SK-N-SH (cell line): ENCODE data around the gene NFIA. TPM values are rescaled to one million over a fixed set of nuclear protein-coding genes. Genes with fewer than 3 reads are reported as not detected.

Experiments used
- CTCF ChIA-PET: fragments of 300-600, 350-600 bp; formaldehyde crosslinking; extraction: SDS; loops from one replicate; lab custom pipeline; 2021; lab: Yijun Ruan, JAX
- POLR2A ChIA-PET: fragments of 350-600 bp; sonication (Branson Sonifier 250); formaldehyde crosslinking; extraction: SDS; loops from one replicate; lab custom pipeline; 2020; ENCODE audit warnings: antibody characterized with exemption, inconsistent platforms; lab: Yijun Ruan, JAX
- DNase-seq: peaks from one replicate; pipeline ENCODE4 v3.0.0; 2012
- H2AFZ ChIP-seq: fragments of 200-600 bp; sonication (generic); 2 replicates; pipeline ENCODE4 v1.8.1; 2016; ENCODE audit warnings: antibody characterized with exemption, mild to moderate bottlenecking, low read depth
- H3F3A ChIP-seq: fragments of 200-600 bp; sonication (generic); replicated peaks from 2 replicates; pipeline ENCODE3; 2016; ENCODE audit warnings: antibody characterized with exemption, mild to moderate bottlenecking; ENCODE audit not compliant: insufficient read depth
- H3K27ac ChIP-seq, 2 experiments: fragments of 200-500 bp in 1 of 2; fragments of 200-600 bp in 1 of 2; sonication (Bioruptor generic) in 1 of 2; sonication (generic), shearing (Covaris generic) in 1 of 2; 2 replicates each; pipeline versions ENCODE4 v1.5.1 to v1.6.1; 2014 to 2016; ENCODE audit warnings: low read depth in 2 of 2, inconsistent platforms in 1 of 2, low read length in 1 of 2, mild to moderate bottlenecking in 1 of 2, mixed read lengths in 1 of 2
- H3K27me3 ChIP-seq: fragments of 200-600 bp; sonication (generic), shearing (Covaris generic); 2 replicates; pipeline ENCODE4 v1.6.1; 2016; ENCODE audit warnings: mixed run types; ENCODE audit not compliant: insufficient read depth
- H3K36me3 ChIP-seq, 2 experiments: fragments of 200-500 bp in 1 of 2; fragments of 200-600 bp in 1 of 2; sonication (Bioruptor generic) in 1 of 2; sonication (generic) in 1 of 2; replicated peaks in 1 of 2; 2 replicates each; pipeline versions ENCODE3 to v1.5.1; 2014 to 2016; ENCODE audit warnings: low read length in 1 of 2, mild to moderate bottlenecking in 1 of 2; ENCODE audit not compliant: insufficient read depth in 2 of 2, control insufficient read depth in 1 of 2
- H3K4me1 ChIP-seq, 2 experiments: fragments of 200-500 bp in 1 of 2; fragments of 200-600 bp in 1 of 2; sonication (Bioruptor generic) in 1 of 2; sonication (generic), shearing (Covaris generic) in 1 of 2; 2 replicates each; pipeline versions ENCODE4 v1.5.1 to v1.6.1; 2014 to 2016; ENCODE audit warnings: low read depth in 1 of 2, low read length in 1 of 2, mixed run types in 1 of 2; ENCODE audit not compliant: insufficient read depth in 2 of 2, control insufficient read depth in 1 of 2
- H3K4me2 ChIP-seq: fragments of 200-600 bp; sonication (generic), shearing (Covaris generic); 2 replicates; pipeline ENCODE4 v1.6.1; 2017; ENCODE audit warnings: mixed run types
- H3K4me3 ChIP-seq, 2 experiments: fragments of 200-500 bp in 1 of 2; fragments of 200-600 bp in 1 of 2; sonication (Bioruptor generic) in 1 of 2; sonication (generic), shearing (Covaris generic) in 1 of 2; 2 replicates each; pipeline versions ENCODE4 v1.5.1 to v1.8.1; 2014 to 2016; ENCODE audit warnings: low read depth in 2 of 2, inconsistent platforms in 1 of 2, low read length in 1 of 2, mild to moderate bottlenecking in 1 of 2, mixed read lengths in 1 of 2, moderate library complexity in 1 of 2
- H3K79me2 ChIP-seq: fragments of 200-600 bp; sonication (generic); 2 replicates; pipeline ENCODE4 v1.8.1; 2017; ENCODE audit warnings: mild to moderate bottlenecking; ENCODE audit not compliant: insufficient read depth
- H3K9ac ChIP-seq: fragments of 200-600 bp; sonication (generic); 2 replicates; pipeline ENCODE4 v1.6.1; 2017; ENCODE audit warnings: mixed run types
- H3K9me2 ChIP-seq: fragments of 200-600 bp; sonication (generic); 2 replicates; pipeline ENCODE4 v1.6.1; 2017; ENCODE audit warnings: mixed run types
- H3K9me3 ChIP-seq: fragments of 200-600 bp; sonication (generic); 2 replicates; pipeline ENCODE4 v1.6.1; 2017; ENCODE audit warnings: mixed run types, mild to moderate bottlenecking, moderate library complexity
- H4K20me1 ChIP-seq: fragments of 200-600 bp; sonication (generic); 2 replicates; pipeline ENCODE4 v1.6.1; 2017; ENCODE audit warnings: mild to moderate bottlenecking, mixed run types; ENCODE audit not compliant: insufficient read depth
- CHD2 ChIP-seq: fragments of 150-350 bp; IDR thresholded peaks from 2 replicates; pipeline ENCODE4 v1.6.1; 2018; ENCODE audit warnings: low read length; ENCODE audit not compliant: partially characterized antibody
- FOSL2 ChIP-seq: IDR thresholded peaks from 2 replicates; pipeline ENCODE4 v1.4.0; 2012; ENCODE audit warnings: low read depth, mild to moderate bottlenecking, moderate library complexity, borderline replicate concordance
- FOXM1 ChIP-seq: IDR thresholded peaks from 2 replicates; pipeline ENCODE4 v1.4.0; 2012; ENCODE audit warnings: low read depth, mild to moderate bottlenecking
- GATA2 ChIP-seq: sonication (generic); formaldehyde crosslinking; IDR thresholded peaks from 2 replicates; pipeline ENCODE4 v1.5.0; 2020; ENCODE audit warnings: mild to moderate bottlenecking, missing genetic modification reagents
- NFIC ChIP-seq: IDR thresholded peaks from 2 replicates; pipeline ENCODE4 v1.4.0; 2012; ENCODE audit warnings: borderline replicate concordance
- POLR2AphosphoS5 ChIP-seq: IDR thresholded peaks from 2 replicates; pipeline ENCODE4 v1.6.1; 2012; ENCODE audit warnings: low read depth, low read length
- RAD21 ChIP-seq: IDR thresholded peaks from 2 replicates; pipeline ENCODE4 v1.6.1; 2012; ENCODE audit warnings: mild to moderate bottlenecking, low read length
- SMC3 ChIP-seq: IDR thresholded peaks from 2 replicates; pipeline ENCODE4 v1.6.1; 2012; ENCODE audit warnings: low read depth, low read length, improper control_type of control experiment
- TAF1 ChIP-seq: IDR thresholded peaks from 2 replicates; pipeline ENCODE4 v1.6.1; 2012; ENCODE audit warnings: low read depth, mild to moderate bottlenecking, low read length, moderate library complexity, borderline replicate concordance
- YY1 ChIP-seq: IDR thresholded peaks from 2 replicates; pipeline ENCODE4 v1.4.0; 2012; ENCODE audit warnings: low read depth, mild to moderate bottlenecking
- WGBS: methylation state at CpG from one replicate; pipeline ENCODE4 v1.1.6; 2017; ENCODE audit warnings: low lambda C conversion rate; 5-methylcytosine and 5-hydroxymethylcytosine counted together
- polyA plus RNA-seq, 3 experiments: library from polyadenylated mRNA; depleted of rRNA; stranded (reverse); fragments of >200 nt; gene quantifications; 2 replicates each; pipeline ENCODE4 v1.2.3, GENCODE V29; 2012
- TF ChIP-seq, protein P1 (sequence below): IDR thresholded peaks from 2 replicates; pipeline ENCODE4 v1.4.0; 2012; ENCODE audit warnings: low read depth, borderline replicate concordance
- TF ChIP-seq, protein P2 (sequence below): fragments of 150-350 bp; IDR thresholded peaks from 2 replicates; pipeline ENCODE4 v1.6.1; 2016; ENCODE audit warnings: mild to moderate bottlenecking, low read depth, low read length
- TF ChIP-seq, protein P3 (sequence below): IDR thresholded peaks from 2 replicates; pipeline ENCODE4; 2012

The NFIA gene
- polyA plus RNA-seq, 1 of the 3 experiments (the other 2 are of a cell fraction): 3.3 TPM

DNA sequence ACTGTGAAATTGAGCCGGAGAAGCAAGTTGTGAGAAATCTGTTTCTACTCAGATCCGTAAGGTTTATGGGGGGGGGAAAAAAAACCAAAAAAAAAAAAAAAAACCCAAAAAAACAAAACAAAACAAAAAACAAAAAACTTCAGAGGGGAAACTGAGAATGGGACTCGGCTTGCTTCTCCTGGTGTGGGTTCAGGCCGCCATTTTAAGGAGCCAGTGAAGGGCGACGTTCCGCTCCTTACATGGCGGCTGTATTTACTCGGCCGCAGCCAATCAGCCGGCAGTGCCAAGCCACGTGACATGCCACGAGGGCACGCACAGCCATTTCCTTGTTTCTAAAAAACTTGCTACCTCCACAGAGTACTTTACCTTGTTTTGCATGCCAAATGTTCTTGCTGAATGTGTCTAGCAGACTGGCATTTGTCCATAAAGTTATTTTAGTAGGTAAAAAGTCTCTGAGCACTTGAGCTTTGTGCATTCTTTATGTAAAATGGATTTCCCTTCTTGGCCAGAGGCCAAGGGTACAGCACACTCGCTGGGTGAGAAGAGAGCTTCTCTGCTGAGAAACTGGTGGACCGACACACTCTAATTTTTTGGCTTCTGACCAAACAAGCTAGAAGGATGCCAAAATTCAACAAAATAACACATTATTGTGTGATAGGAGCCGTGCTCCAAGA, 101.8 kb downstream of the NFIA start:
- POLR2A ChIA-PET: interaction anchor here (0.5 kb wide), 1 partner anchor 322 kb away, joined by 5 read pairs; no protein-coding TSS in a partner anchor
- TF ChIP-seq YY1: no peak
- no peak for TF ChIP-seq GATA2 (CRISPR knock-in tag)
- no peak for TF ChIP-seq POLR2AphosphoS5
- TF ChIP-seq SMC3: no peak
- no peak for TF ChIP-seq TAF1
- TF ChIP-seq, protein P1, sequence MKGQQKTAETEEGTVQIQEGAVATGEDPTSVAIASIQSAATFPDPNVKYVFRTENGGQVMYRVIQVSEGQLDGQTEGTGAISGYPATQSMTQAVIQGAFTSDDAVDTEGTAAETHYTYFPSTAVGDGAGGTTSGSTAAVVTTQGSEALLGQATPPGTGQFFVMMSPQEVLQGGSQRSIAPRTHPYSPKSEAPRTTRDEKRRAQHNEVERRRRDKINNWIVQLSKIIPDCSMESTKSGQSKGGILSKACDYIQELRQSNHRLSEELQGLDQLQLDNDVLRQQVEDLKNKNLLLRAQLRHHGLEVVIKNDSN: peak; percentile 53; the same call in 1 of the 2 replicates
- TF ChIP-seq, protein P2, sequence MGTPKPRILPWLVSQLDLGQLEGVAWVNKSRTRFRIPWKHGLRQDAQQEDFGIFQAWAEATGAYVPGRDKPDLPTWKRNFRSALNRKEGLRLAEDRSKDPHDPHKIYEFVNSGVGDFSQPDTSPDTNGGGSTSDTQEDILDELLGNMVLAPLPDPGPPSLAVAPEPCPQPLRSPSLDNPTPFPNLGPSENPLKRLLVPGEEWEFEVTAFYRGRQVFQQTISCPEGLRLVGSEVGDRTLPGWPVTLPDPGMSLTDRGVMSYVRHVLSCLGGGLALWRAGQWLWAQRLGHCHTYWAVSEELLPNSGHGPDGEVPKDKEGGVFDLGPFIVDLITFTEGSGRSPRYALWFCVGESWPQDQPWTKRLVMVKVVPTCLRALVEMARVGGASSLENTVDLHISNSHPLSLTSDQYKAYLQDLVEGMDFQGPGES: no peak
- TF ChIP-seq RAD21: peak; percentile 14; the same call in 1 of the 2 replicates
- peak; percentile 91 for TF ChIP-seq NFIC
- no peak for TF ChIP-seq FOXM1
- no peak for TF ChIP-seq CHD2
- TF ChIP-seq, all 33 proteins: peak for 3
- no peaks in the 10 kb centered on the region for H3K9me2 ChIP-seq
- no peaks in the 10 kb centered on the region for H3K9me3 ChIP-seq
- no peak overlapping the region for H2AFZ ChIP-seq
- no peaks in the 10 kb centered on the region; the same call in 1 of the 2 replicates for H3K79me2 ChIP-seq
- no peaks in the 10 kb centered on the region for H3K36me3 ChIP-seq
- DNase-seq: peak; percentile 25
- H3K27me3 ChIP-seq: no peaks in the 10 kb centered on the region
- H3K4me3 ChIP-seq: peak overlapping the region in 1 of 2 experiments; percentile 19; a peak in 1 of 4 replicates
- peaks cover 8% of the 10 kb centered on the region for H3F3A ChIP-seq
- H3K4me2 ChIP-seq: peak overlapping the region; percentile 53; the same call in 1 of the 2 replicates
- H3K9ac ChIP-seq: no peak overlapping the region
- H3K27ac ChIP-seq: peak overlapping the region; percentile 34 to 48; a peak in 3 of 4 replicates
- H3K4me1 ChIP-seq: peaks cover 17 to 25% of the 10 kb centered on the region in 2 experiments; a peak in 3 of 4 replicates
- no peaks in the 10 kb centered on the region for H4K20me1 ChIP-seq
- CTCF ChIA-PET: no interaction called here
- 64% methylated on average over 14 of the region's 17 CpGs for WGBS

DNA sequence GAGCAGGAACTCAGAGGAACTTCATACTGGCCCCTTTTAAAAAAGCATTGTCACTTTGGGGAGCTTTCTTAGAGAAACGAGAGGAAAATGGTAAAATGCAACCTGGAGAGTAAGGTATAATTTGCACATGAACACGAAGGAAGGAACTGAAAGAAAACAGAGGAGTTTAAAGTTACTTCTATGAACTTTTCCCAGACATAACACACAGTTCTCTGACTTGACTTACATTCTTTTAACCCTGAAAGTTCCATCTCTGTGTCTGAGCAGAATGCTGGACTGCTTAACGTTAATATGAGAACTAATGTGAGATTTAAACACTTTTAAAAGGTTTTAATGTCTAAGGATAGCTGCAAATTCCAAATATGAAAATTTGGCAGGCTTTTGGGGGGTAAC, 102.3 kb downstream of the NFIA start:
- no peak for DNase-seq
- no peak overlapping the region for H2AFZ ChIP-seq
- H3K4me2 ChIP-seq: peak overlapping the region; percentile 53; the same call in 1 of the 2 replicates
- TF ChIP-seq FOSL2 (no peak), NFIC (no peak)
- TF ChIP-seq, protein P1: no peak
- TF ChIP-seq, protein P3, sequence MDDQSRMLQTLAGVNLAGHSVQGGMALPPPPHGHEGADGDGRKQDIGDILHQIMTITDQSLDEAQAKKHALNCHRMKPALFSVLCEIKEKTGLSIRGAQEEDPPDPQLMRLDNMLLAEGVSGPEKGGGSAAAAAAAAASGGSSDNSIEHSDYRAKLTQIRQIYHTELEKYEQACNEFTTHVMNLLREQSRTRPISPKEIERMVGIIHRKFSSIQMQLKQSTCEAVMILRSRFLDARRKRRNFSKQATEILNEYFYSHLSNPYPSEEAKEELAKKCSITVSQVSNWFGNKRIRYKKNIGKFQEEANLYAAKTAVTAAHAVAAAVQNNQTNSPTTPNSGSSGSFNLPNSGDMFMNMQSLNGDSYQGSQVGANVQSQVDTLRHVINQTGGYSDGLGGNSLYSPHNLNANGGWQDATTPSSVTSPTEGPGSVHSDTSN: no peak
- H3K27me3 ChIP-seq: no peaks in the 10 kb centered on the region
- no peaks in the 10 kb centered on the region; the same call in 1 of the 2 replicates for H3K79me2 ChIP-seq
- peak overlapping the region; percentile 34 to 48; a peak in 3 of 4 replicates for H3K27ac ChIP-seq
- H3K4me3 ChIP-seq: peak overlapping the region in 1 of 2 experiments; percentile 19; a peak in 1 of 4 replicates
- peaks cover 17 to 25% of the 10 kb centered on the region in 2 experiments; a peak in 3 of 4 replicates for H3K4me1 ChIP-seq
- POLR2A ChIA-PET: no interaction called here
- no peaks in the 10 kb centered on the region for H3K9me2 ChIP-seq
- CTCF ChIA-PET: no interaction called here
- no peaks in the 10 kb centered on the region for H3K9me3 ChIP-seq
- H3F3A ChIP-seq: peaks cover 8% of the 10 kb centered on the region
- H3K36me3 ChIP-seq: no peaks in the 10 kb centered on the region
- H4K20me1 ChIP-seq: no peaks in the 10 kb centered on the region
- WGBS: 38% methylated on average over 3 of the region's 3 CpGs
- H3K9ac ChIP-seq: no peak overlapping the region
